Keratinocyte (primary cell): ENCODE data around the gene FTSJ1. TPM values are rescaled to one million over a fixed set of nuclear protein-coding genes. Genes with fewer than 3 reads are reported as not detected.

Experiments used
- DNase-seq: peaks from one replicate; pipeline ENCODE4 v3.0.0-alpha.2; 2011; ENCODE audit warnings: low read depth, missing footprints, low spot score
- FAIRE-seq: peaks from 2 replicates; lab custom pipeline; 2011; peaks lifted over from hg19 to GRCh38; lab: Jason Lieb, UNC
- H2AFZ ChIP-seq: 2 replicates; pipeline ENCODE4 v1.6.0; 2012; ENCODE audit warnings: low read length, control low read depth, inconsistent platforms; ENCODE audit not compliant: control insufficient read depth
- H3K27ac ChIP-seq: 2 replicates; pipeline ENCODE4 v1.5.1; 2011; ENCODE audit warnings: low read length; ENCODE audit not compliant: control insufficient read depth, insufficient read depth
- H3K27me3 ChIP-seq: 3 replicates; pipeline ENCODE4 v1.6.0; 2011; ENCODE audit warnings: low read length; ENCODE audit not compliant: control insufficient read depth, insufficient read depth; ENCODE audit errors: extremely low read depth
- H3K36me3 ChIP-seq, 2 experiments: 2 replicates in 1 of 2; 3 replicates in 1 of 2; pipeline ENCODE4 v1.5.1; 2011; ENCODE audit warnings: low read length in 2 of 2, mild to moderate bottlenecking in 1 of 2; ENCODE audit not compliant: control insufficient read depth in 2 of 2, insufficient read depth in 2 of 2; ENCODE audit errors: extremely low read depth in 1 of 2
- H3K4me1 ChIP-seq: 3 replicates; pipeline ENCODE4 v1.5.1; 2011; ENCODE audit warnings: low read length; ENCODE audit not compliant: control insufficient read depth, insufficient read depth; ENCODE audit errors: extremely low read depth
- H3K4me2 ChIP-seq: 3 replicates; pipeline ENCODE4 v1.6.0; 2011; ENCODE audit warnings: low read depth, low read length; ENCODE audit not compliant: control insufficient read depth, insufficient read depth; ENCODE audit errors: extremely low read depth
- H3K4me3 ChIP-seq, 3 experiments: fragments of 200-600 bp in 1 of 3; sonication (generic) in 1 of 3; 2 replicates in 2 of 3; 3 replicates in 1 of 3; pipeline ENCODE4 v1.5.1; 2011 to 2016; ENCODE audit warnings: low read length in 3 of 3, mild to moderate bottlenecking in 3 of 3, control low read depth in 2 of 3, inconsistent platforms in 1 of 3, low read depth in 1 of 3, mixed read lengths in 1 of 3, mixed run types in 1 of 3, moderate library complexity in 1 of 3; ENCODE audit not compliant: control insufficient read depth in 2 of 3, insufficient read depth in 2 of 3; ENCODE audit errors: extremely low read depth in 1 of 3
- H3K79me2 ChIP-seq: 2 replicates; pipeline ENCODE4 v1.6.0; 2012; ENCODE audit warnings: low read length; ENCODE audit not compliant: control insufficient read depth, insufficient read depth
- H3K9ac ChIP-seq: 3 replicates; pipeline ENCODE4 v1.6.0; 2011; ENCODE audit warnings: low read length; ENCODE audit not compliant: control insufficient read depth, insufficient read depth; ENCODE audit errors: extremely low read depth
- H3K9me1 ChIP-seq: 3 replicates; pipeline ENCODE4 v1.6.0; 2011; ENCODE audit warnings: low read length; ENCODE audit not compliant: control insufficient read depth, insufficient read depth; ENCODE audit errors: extremely low read depth
- H3K9me3 ChIP-seq: 2 replicates; pipeline ENCODE4 v1.5.1; 2012; ENCODE audit warnings: low read depth, low read length; ENCODE audit not compliant: control insufficient read depth
- H4K20me1 ChIP-seq: 3 replicates; pipeline ENCODE4 v1.6.0; 2011; ENCODE audit warnings: low read length; ENCODE audit not compliant: control insufficient read depth, insufficient read depth; ENCODE audit errors: extremely low read depth
- EZH2 ChIP-seq: IDR thresholded peaks from one replicate; pipeline ENCODE4 v1.6.1; 2012; ENCODE audit warnings: inconsistent platforms, mild to moderate bottlenecking, low read length, moderate library complexity
- dilution Hi-C: fragments of 300-500 bp; cut with MboI; formaldehyde crosslinking; loops from one replicate; pipeline ENCODE4 v1.7.0; 2020; ENCODE audit warnings: low sequenced_read_pairs; ENCODE audit not compliant: extremely low pct_ligation_motif_present
- polyA plus RNA-seq, 5 experiments: library from polyadenylated mRNA; depleted of rRNA in 3 of 5; stranded (reverse) in 3 of 5; stranded (forward) in 1 of 5; unstranded in 1 of 5; fragments of >200 nt; gene quantifications; 1 replicate in 1 of 5; 2 replicates in 3 of 5; 3 replicates in 1 of 5; pipeline versions ENCODE4 v1.2.1 to v1.2.3, GENCODE V29; 2011 to 2012; ENCODE audit warnings: missing spikeins in 2 of 5, low read depth in 1 of 5, low replicate concordance in 1 of 5
- TF ChIP-seq, protein P1 (sequence below), 3 experiments: IDR thresholded peaks in 1 of 3; conservative IDR thresholded peaks in 1 of 3; optimal IDR thresholded peaks in 1 of 3; 2 replicates in 2 of 3; 3 replicates in 1 of 3; pipeline versions ENCODE3 to v1.5.1; 2011; ENCODE audit warnings: low read length in 3 of 3, mild to moderate bottlenecking in 3 of 3, moderate library complexity in 2 of 3, control low read depth in 1 of 3, inconsistent platforms in 1 of 3; ENCODE audit not compliant: insufficient read depth in 2 of 3; ENCODE audit errors: extremely low read depth in 1 of 3

FTSJ1 gene
- polyA plus RNA-seq, 1 donor (not counting 4 experiments of a cell fraction or from before 2014, with no cell fraction given) = 60.6 TPM

DNA sequence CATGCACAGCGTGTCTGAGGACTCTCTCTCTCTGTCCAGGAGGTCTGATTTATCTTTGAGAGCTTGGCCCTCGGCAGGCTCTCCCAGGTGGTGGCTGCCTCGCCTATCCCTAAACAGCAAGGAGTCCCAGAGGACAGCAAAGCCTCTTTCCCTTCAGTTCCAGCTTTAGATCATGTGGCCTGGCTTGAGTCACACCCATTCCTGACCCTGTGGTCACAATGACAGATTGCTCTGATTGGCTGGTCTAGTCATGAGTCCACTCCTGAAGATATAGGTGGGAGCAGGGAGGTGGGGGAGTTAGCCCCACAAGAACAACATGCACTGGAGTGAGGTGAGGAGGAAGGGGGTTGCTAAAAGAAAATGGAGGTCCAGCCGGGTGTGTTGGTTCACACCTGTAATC is 20.7 kb downstream of the FTSJ1 start:
- no peaks in the 10 kb centered on the region for H3K27me3 ChIP-seq
- no peaks in the 10 kb centered on the region for H3K9me1 ChIP-seq
- H3K4me2 ChIP-seq = no peak overlapping the region
- DNase-seq = no peak
- TF ChIP-seq, protein P1, sequence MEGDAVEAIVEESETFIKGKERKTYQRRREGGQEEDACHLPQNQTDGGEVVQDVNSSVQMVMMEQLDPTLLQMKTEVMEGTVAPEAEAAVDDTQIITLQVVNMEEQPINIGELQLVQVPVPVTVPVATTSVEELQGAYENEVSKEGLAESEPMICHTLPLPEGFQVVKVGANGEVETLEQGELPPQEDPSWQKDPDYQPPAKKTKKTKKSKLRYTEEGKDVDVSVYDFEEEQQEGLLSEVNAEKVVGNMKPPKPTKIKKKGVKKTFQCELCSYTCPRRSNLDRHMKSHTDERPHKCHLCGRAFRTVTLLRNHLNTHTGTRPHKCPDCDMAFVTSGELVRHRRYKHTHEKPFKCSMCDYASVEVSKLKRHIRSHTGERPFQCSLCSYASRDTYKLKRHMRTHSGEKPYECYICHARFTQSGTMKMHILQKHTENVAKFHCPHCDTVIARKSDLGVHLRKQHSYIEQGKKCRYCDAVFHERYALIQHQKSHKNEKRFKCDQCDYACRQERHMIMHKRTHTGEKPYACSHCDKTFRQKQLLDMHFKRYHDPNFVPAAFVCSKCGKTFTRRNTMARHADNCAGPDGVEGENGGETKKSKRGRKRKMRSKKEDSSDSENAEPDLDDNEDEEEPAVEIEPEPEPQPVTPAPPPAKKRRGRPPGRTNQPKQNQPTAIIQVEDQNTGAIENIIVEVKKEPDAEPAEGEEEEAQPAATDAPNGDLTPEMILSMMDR (optimal IDR thresholded peaks at IDR 0.05 in 1 of 3, IDR thresholded peaks at IDR 0.05 in 1 of 3, conservative IDR thresholded peaks at IDR 0.05 in 1 of 3; ENCODE audit: extremely low read depth in 1 of 3, insufficient read depth in 2 of 3, low read length in 3 of 3) = no peak
- TF ChIP-seq EZH2 = no peak
- peaks cover 26% of the 10 kb centered on the region for H3K4me1 ChIP-seq
- H3K79me2 ChIP-seq = no peaks in the 10 kb centered on the region
- H3K9me3 ChIP-seq = no peaks in the 10 kb centered on the region
- H3K36me3 ChIP-seq = no peaks in the 10 kb centered on the region
- dilution Hi-C loops = no loop called here
- no peak overlapping the region for H3K27ac ChIP-seq
- no peak overlapping the region for H3K4me3 ChIP-seq
- FAIRE-seq = no peak
- H2AFZ ChIP-seq = no peak overlapping the region
- H3K9ac ChIP-seq = no peak overlapping the region
- no peaks in the 10 kb centered on the region for H4K20me1 ChIP-seq

DNA sequence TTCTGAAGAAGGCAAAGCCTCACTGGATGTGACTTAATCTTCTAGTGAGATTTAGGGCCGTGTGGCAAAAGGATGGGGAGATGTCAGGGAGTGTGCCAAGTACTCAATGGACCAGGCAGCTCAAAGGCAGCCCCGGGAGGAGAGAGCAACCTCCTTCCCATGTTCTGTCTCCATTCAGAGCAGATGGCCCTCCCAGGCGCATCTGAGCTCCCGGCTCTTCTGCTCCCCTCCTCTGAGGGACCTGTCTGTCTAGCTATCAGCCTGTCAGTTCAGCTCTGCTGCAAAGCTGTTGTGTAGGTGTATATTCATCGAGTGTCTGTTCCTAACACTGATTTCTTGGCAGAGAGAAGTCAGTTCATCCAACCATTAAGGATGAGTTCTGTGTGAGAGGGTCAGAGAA is 21.9 kb downstream of the FTSJ1 start:
- H3K4me2 ChIP-seq = peak overlapping the region; percentile 6
- TF ChIP-seq, protein P1 (optimal IDR thresholded peaks at IDR 0.05 in 1 of 3, IDR thresholded peaks at IDR 0.05 in 1 of 3, conservative IDR thresholded peaks at IDR 0.05 in 1 of 3; ENCODE audit: extremely low read depth in 1 of 3, insufficient read depth in 2 of 3, low read length in 3 of 3) = no peak
- no peak for TF ChIP-seq EZH2
- H3K4me3 ChIP-seq = no peak overlapping the region
- H3K36me3 ChIP-seq = no peaks in the 10 kb centered on the region
- FAIRE-seq (no peak), DNase-seq (no peak)
- no peak overlapping the region for H2AFZ ChIP-seq
- no peaks in the 10 kb centered on the region for H3K27me3 ChIP-seq
- H3K27ac ChIP-seq = peak overlapping the region; percentile 3
- dilution Hi-C loops = no loop called here
- H3K4me1 ChIP-seq = peaks cover 14% of the 10 kb centered on the region
- no peaks in the 10 kb centered on the region for H3K9me1 ChIP-seq
- no peak overlapping the region for H3K9ac ChIP-seq
- no peaks in the 10 kb centered on the region for H4K20me1 ChIP-seq
- no peaks in the 10 kb centered on the region for H3K9me3 ChIP-seq
- no peaks in the 10 kb centered on the region for H3K79me2 ChIP-seq
